Measurements from ENCODE around the gene CTDSPL.

The CTDSPL gene

GRCh38 chr3:37945156-37945806 is 83.6 kb downstream of the CTDSPL start:
- DNase-seq, result peak; percentile 29

GRCh38 chr3:37945807-37946530 is 84.3 kb downstream of the CTDSPL start:
- peak; percentile 93 for DNase-seq

GRCh38 chr3:37946531-37946889 is 84.8 kb downstream of the CTDSPL start:
- DNase-seq, result no peak

GRCh38 chr3:37949866-37950265 is 88.2 kb downstream of the CTDSPL start:
- no peak for DNase-seq

GRCh38 chr3:37952564-37952963 is 90.9 kb downstream of the CTDSPL start:
- no peak for DNase-seq

GRCh38 chr3:37953226-37953625 is 91.5 kb downstream of the CTDSPL start:
- DNase-seq, result no peak

GRCh38 chr3:37953707-37954394 is 92.2 kb downstream of the CTDSPL start:
- DNase-seq, result no peak

GRCh38 chr3:37954881-37955280 is 93.2 kb downstream of the CTDSPL start:
- DNase-seq, result no peak

GRCh38 chr3:37955918-37956707 is 94.4 kb downstream of the CTDSPL start:
- DNase-seq, result no peak

- no peak for DNase-seq
Observed at GRCh38 chr3:37956723-37957538, 95.3 kb downstream of the CTDSPL start.

- DNase-seq, result no peak
Observed at GRCh38 chr3:37957539-37957936, 95.9 kb downstream of the CTDSPL start.

GRCh38 chr3:37961622-37962431 is 100.1 kb downstream of the CTDSPL start:
- DNase-seq, result no peak

- no peak for DNase-seq
Observed at GRCh38 chr3:37963016-37963415, 101.3 kb downstream of the CTDSPL start.

- no peak for DNase-seq
Observed at GRCh38 chr3:37963635-37964034, 102.0 kb downstream of the CTDSPL start.

GRCh38 chr3:37964146-37964545 is 102.5 kb downstream of the CTDSPL start:
- no peak for DNase-seq

GRCh38 chr3:37964716-37965115 is 103.0 kb downstream of the CTDSPL start:
- DNase-seq, result no peak

GRCh38 chr3:37967260-37967881 is 105.7 kb downstream of the CTDSPL start:
- DNase-seq, result peak; percentile 24

- DNase-seq, result no peak
Observed at GRCh38 chr3:37968199-37968598, 106.5 kb downstream of the CTDSPL start.

GRCh38 chr3:37968813-37969595 is 107.3 kb downstream of the CTDSPL start:
- no peak for DNase-seq

GRCh38 chr3:37969596-37970100 is 108.0 kb downstream of the CTDSPL start:
- DNase-seq, result no peak
